K562 (cell line): ENCODE results near the gene TESK2. TPM values are rescaled to one million over a fixed set of nuclear protein-coding genes. Genes with fewer than 3 reads are reported as not detected.

Experiments
- ARID3B ChIP-seq: fragments of 250-450 bp; sonication (Bioruptor Pico); IDR thresholded peaks from 2 replicates; pipeline ENCODE4 v1.4.0; 2020; ENCODE audit warnings: borderline replicate concordance
- CEBPB ChIP-seq: fragments of 450-650 bp; IDR thresholded peaks from 2 replicates; pipeline ENCODE4 v1.6.1; 2016; ENCODE audit warnings: missing genetic modification characterization, missing compliant biosample characterization
- CTBP1 ChIP-seq: fragments of 450-650 bp; IDR thresholded peaks from 2 replicates; pipeline ENCODE4 v1.6.1; 2016; ENCODE audit warnings: borderline replicate concordance
- GABPA ChIP-seq: fragments of 200-800 bp; sonication (Bioruptor generic); conservative IDR thresholded peaks from 2 replicates; pipeline ENCODE4 v1.6.1; 2016; ENCODE audit warnings: low read depth, missing genetic modification characterization, missing compliant biosample characterization
- KAT2B ChIP-seq: IDR thresholded peaks from one replicate; pipeline ENCODE4 v1.6.1; 2012; ENCODE audit warnings: low read depth, mild to moderate bottlenecking, control low read depth, inconsistent platforms, low read length, moderate library complexity
- KLF10 ChIP-seq: fragments of 250-450 bp; sonication (Bioruptor Pico); IDR thresholded peaks from 2 replicates; pipeline ENCODE4 v1.6.1; 2021; ENCODE audit warnings: matching md5 sums
- MAZ ChIP-seq, 2 experiments: fragments of 450-650 bp in 1 of 2; sonication (generic) in 1 of 2; formaldehyde crosslinking; IDR thresholded peaks in 1 of 2; conservative IDR thresholded peaks in 1 of 2; 2 replicates each; pipeline versions ENCODE4 v1.4.0 to v1.5.0; 2020; ENCODE audit warnings: mild to moderate bottlenecking in 1 of 2, missing genetic modification reagents in 1 of 2
- NCOA2 ChIP-seq, 2 experiments: fragments of 450-650 bp; IDR thresholded peaks; 2 replicates each; pipeline ENCODE4 v1.6.1; 2018; ENCODE audit warnings: mild to moderate bottlenecking in 2 of 2, moderate library complexity in 1 of 2; ENCODE audit not compliant: partially characterized antibody in 2 of 2
- PATZ1 ChIP-seq: fragments of 250-450 bp; sonication (Bioruptor Pico); IDR thresholded peaks from 2 replicates; pipeline ENCODE4 v1.5.0; 2020; ENCODE audit warnings: mild to moderate bottlenecking, borderline replicate concordance
- REST ChIP-seq, 2 experiments: fragments of 450-650 bp; formaldehyde crosslinking in 1 of 2; IDR thresholded peaks; 2 replicates each; pipeline versions ENCODE4 v1.4.0 to v1.6.1; 2014 to 2020; ENCODE audit warnings: mild to moderate bottlenecking in 2 of 2, borderline replicate concordance in 1 of 2, low read depth in 1 of 2
- RUNX1 ChIP-seq: sonication (generic); IDR thresholded peaks from 2 replicates; pipeline ENCODE4 v1.6.1; 2016; ENCODE audit warnings: antibody characterized with exemption, low read depth
- TCF7 ChIP-seq: sonication (generic); IDR thresholded peaks from 2 replicates; pipeline ENCODE4 v1.6.1; 2016; ENCODE audit warnings: antibody characterized with exemption, borderline replicate concordance
- ZBTB17 ChIP-seq: fragments of 450-650 bp; formaldehyde crosslinking; IDR thresholded peaks from 2 replicates; pipeline ENCODE4 v1.4.0; 2020; ENCODE audit warnings: mild to moderate bottlenecking
- ZNF75A ChIP-seq: fragments of 450-650 bp; formaldehyde crosslinking; IDR thresholded peaks from 2 replicates; pipeline ENCODE4 v1.4.0; 2020; ENCODE audit warnings: mild to moderate bottlenecking
- polyA plus RNA-seq, 8 experiments: library from polyadenylated mRNA; depleted of rRNA in 4 of 8; stranded (reverse) in 5 of 8; unstranded in 3 of 8; fragments of >200 nt; fragmentation: Nextera tagmentation in 2 of 8; fragmentation: Illumina TruSeq in 1 of 8; extraction: Ambion mirVana in 2 of 8; extraction: Trizol in 1 of 8; gene quantifications; 2 replicates each; pipeline versions ENCODE4 v1.2.1 to v1.2.3, GENCODE V29; 2011 to 2014; ENCODE audit warnings: inconsistent platforms in 1 of 8, missing spikeins in 1 of 8
- total RNA-seq, 7 experiments: library from RNA; depleted of rRNA in 6 of 7; stranded (reverse); fragments of >200 nt in 6 of 7; fragmentation: Illumina TruSeq in 2 of 7; extraction: Trizol in 2 of 7; gene quantifications; 2 replicates each; pipeline versions ENCODE4 v1.2.1 to v1.2.3, GENCODE V29; 2011 to 2021; ENCODE audit warnings: low replicate concordance in 1 of 7

TESK2 gene
- total and polyA plus RNA-seq, 9 of the 15 experiments (the other 6 are each of a cell fraction or from before 2014, with no cell fraction given) = 1.6 to 5.3 (median 3.7) TPM

GRCh38 chr1:45521413-45522323 lies 30.7 kb upstream of the TESK2 start, which contains the start of gene PRDX1 (continued):
- no peak for TF ChIP-seq ARID3B (CRISPR knock-in tag)
- TF ChIP-seq MAZ (CRISPR knock-in tag; conservative IDR thresholded peaks at IDR 0.05 in 1 of 2, IDR thresholded peaks at IDR 0.05 in 1 of 2) = peak; percentile 100
- TF ChIP-seq KLF10 (CRISPR knock-in tag) = no peak
- TF ChIP-seq ZBTB17 (CRISPR knock-in tag) = peak; percentile 3; the same call in 1 of the 2 replicates
- TF ChIP-seq GABPA (tag) = peak; percentile 63
- TF ChIP-seq CEBPB (tag) = peak; percentile 16; the same call in 1 of the 2 replicates
- TF ChIP-seq KAT2B = no peak
- no peak for TF ChIP-seq REST (IDR thresholded peaks at IDR 0.05; ENCODE audit: borderline replicate concordance)
- TF ChIP-seq REST (CRISPR knock-in tag; IDR thresholded peaks at IDR 0.05; ENCODE audit: low read depth) = peak; percentile 32; the same call in 1 of the 2 replicates
- TF ChIP-seq TCF7 = peak; percentile 50; the same call in 1 of the 2 replicates
- TF ChIP-seq PATZ1 (CRISPR knock-in tag) = no peak; the same call in none of the 2 replicates
- peak; percentile 93 for TF ChIP-seq CTBP1
- TF ChIP-seq NCOA2 (IDR thresholded peaks at IDR 0.05; ENCODE audit: partially characterized antibody in 2 of 2) = no peak
- TF ChIP-seq ZNF75A (CRISPR knock-in tag) = no peak
- peak; percentile 61; the same call in 1 of the 2 replicates for TF ChIP-seq RUNX1
